HG03378 (cell line): ENCODE measurements around the gene FAXC.

Experiments
- ATAC-seq: cut with Tn5 transposase; IDR thresholded peaks from one replicate; pipeline ENCODE4 v1.9.1; 2021; ENCODE audit warnings: mild to moderate bottlenecking, moderate library complexity; ENCODE audit not compliant: unreplicated experiment

Gene FAXC

GRCh38 chr6:99349171-99350141, at the start of gene FAXC:
Gene FAXC, minus strand, starts transcription at chr6:99349674. Its CDS starts 302 bp downstream, at chr6:99349372.
- no peak for ATAC-seq

- ATAC-seq, result no peak
These were observed 47.8 kb upstream of the FAXC start for GRCh38 chr6:99397287-99397686.

GRCh38 chr6:99393698-99394531, 44.4 kb upstream of the FAXC start, which contains the start of gene COQ3:
Gene COQ3, minus strand, starts transcription at chr6:99394195. Its CDS starts 16 bp downstream, at chr6:99394179.
- ATAC-seq, result peak; percentile 72

- peak; percentile 24 for ATAC-seq
These were observed 43.9 kb upstream of the FAXC start for GRCh38 chr6:99393366-99393697.

GRCh38 chr6:99390896-99391295, 41.4 kb upstream of the FAXC start:
- no peak for ATAC-seq

GRCh38 chr6:99384507-99384906, 35.0 kb upstream of the FAXC start:
- no peak for ATAC-seq

GRCh38 chr6:99378636-99379035, 29.2 kb upstream of the FAXC start:
- ATAC-seq, result no peak

- ATAC-seq, result no peak
These were observed 20.1 kb upstream of the FAXC start for GRCh38 chr6:99369533-99369932.

- no peak for ATAC-seq
These were observed 17.4 kb upstream of the FAXC start for GRCh38 chr6:99366852-99367251.

- peak; percentile 96 for ATAC-seq
These were observed 14.6 kb upstream of the FAXC start for GRCh38 chr6:99364026-99364425.

GRCh38 chr6:99362678-99363268, 13.3 kb upstream of the FAXC start:
- ATAC-seq, result no peak

- no peak for ATAC-seq
These were observed 10.3 kb upstream of the FAXC start for GRCh38 chr6:99359800-99360199.

- ATAC-seq, result no peak
These were observed 7.2 kb upstream of the FAXC start for GRCh38 chr6:99356641-99357040.

- ATAC-seq, result no peak
These were observed 5.5 kb upstream of the FAXC start for GRCh38 chr6:99354983-99355382.

GRCh38 chr6:99353126-99353525, 3.7 kb upstream of the FAXC start:
- ATAC-seq, result no peak

- ATAC-seq, result no peak
These were observed 1.1 kb upstream of the FAXC start for GRCh38 chr6:99350573-99350972.

- no peak for ATAC-seq
These were observed 945 bp downstream of the FAXC start for GRCh38 chr6:99348288-99349170.

- ATAC-seq, result no peak
These were observed 1.7 kb downstream of the FAXC start for GRCh38 chr6:99347804-99348203.

GRCh38 chr6:99346595-99346994, 2.9 kb downstream of the FAXC start:
- ATAC-seq, result no peak

GRCh38 chr6:99345164-99345563, 4.3 kb downstream of the FAXC start:
- no peak for ATAC-seq
